IMR-90 (cell line): ENCODE measurements around the gene SLIT1. TPM values are rescaled to one million over a fixed set of nuclear protein-coding genes. Genes with fewer than 3 reads are reported as not detected.

Source experiments
- ATAC-seq: fragments of 200-7000 bp; cut with Tn5 transposase; 2 replicates; pipeline ENCODE4 v1.9.1; 2020; ENCODE audit warnings: low read depth, mild to moderate bottlenecking, moderate library complexity
- BruUV-seq: library from RNA; stranded (reverse); fragments of 400-500 nt; replicated peaks from 2 replicates; lab custom pipeline; 2021; lab: Mats Ljungman, UMichigan
- CTCF ChIA-PET: fragments of 300-600 bp; formaldehyde crosslinking; extraction: SDS; loops from one replicate; lab custom pipeline; 2021; ENCODE audit warnings: antibody characterized with exemption; lab: Yijun Ruan, JAX
- POLR2A ChIA-PET: fragments of 300-600 bp; sonication (Branson Sonifier 250); formaldehyde crosslinking; loops from one replicate; lab custom pipeline; 2022; ENCODE audit warnings: antibody characterized with exemption; ENCODE audit not compliant: unreplicated experiment; lab: Charles Lee
- DNase-seq: peaks from one replicate; pipeline ENCODE4 v3.0.0; 2013
- H2AFZ ChIP-seq: replicated peaks from 2 replicates; pipeline ENCODE3; 2013; ENCODE audit warnings: low read length, mild to moderate bottlenecking; ENCODE audit not compliant: poor library complexity
- H2AK5ac ChIP-seq: 2 replicates; pipeline ENCODE4 v1.6.1; 2013; ENCODE audit warnings: low read depth, low read length, inconsistent platforms
- H2AK9ac ChIP-seq: replicated peaks from 2 replicates; pipeline ENCODE3; 2013; ENCODE audit warnings: mild to moderate bottlenecking, low read depth, low read length, moderate library complexity; ENCODE audit not compliant: poor library complexity
- H2BK120ac ChIP-seq: 2 replicates; pipeline ENCODE4 v1.6.1; 2013; ENCODE audit warnings: low read depth, low read length, inconsistent platforms
- H2BK15ac ChIP-seq: 3 replicates; pipeline ENCODE4 v1.6.1; 2013; ENCODE audit warnings: low read depth, low read length, inconsistent platforms
- H2BK20ac ChIP-seq: 2 replicates; pipeline ENCODE4 v1.6.1; 2013; ENCODE audit warnings: low read depth, mild to moderate bottlenecking, inconsistent platforms, low read length, moderate library complexity
- H2BK5ac ChIP-seq: 2 replicates; pipeline ENCODE4 v1.6.1; 2013; ENCODE audit warnings: mild to moderate bottlenecking, low read depth, low read length, inconsistent platforms; ENCODE audit not compliant: poor library complexity, severe bottlenecking
- H3K14ac ChIP-seq: replicated peaks from 2 replicates; pipeline ENCODE4 v1.6.1; 2013; ENCODE audit warnings: low read depth, low read length, inconsistent platforms
- H3K18ac ChIP-seq: 2 replicates; pipeline ENCODE4 v1.6.1; 2013; ENCODE audit warnings: low read depth, low read length, control low read depth
- H3K23ac ChIP-seq: 2 replicates; pipeline ENCODE4 v1.6.1; 2013; ENCODE audit warnings: low read depth, low read length, inconsistent platforms
- H3K27ac ChIP-seq: 2 replicates; pipeline ENCODE4 v1.5.1; 2013; ENCODE audit warnings: mild to moderate bottlenecking, control low read depth, low read length; ENCODE audit not compliant: insufficient read depth
- H3K27me3 ChIP-seq: 2 replicates; pipeline ENCODE4 v1.6.1; 2013; ENCODE audit warnings: low read length; ENCODE audit not compliant: control insufficient read depth, insufficient read depth
- H3K36me3 ChIP-seq: 2 replicates; pipeline ENCODE4 v1.6.1; 2013; ENCODE audit warnings: low read length, mixed read lengths; ENCODE audit not compliant: control insufficient read depth, insufficient read depth
- H3K4ac ChIP-seq: 2 replicates; pipeline ENCODE4 v1.6.1; 2013; ENCODE audit warnings: low read depth, low read length, inconsistent platforms
- H3K4me1 ChIP-seq: 2 replicates; pipeline ENCODE4 v1.6.1; 2013; ENCODE audit warnings: low read length, mixed read lengths; ENCODE audit not compliant: control insufficient read depth, insufficient read depth
- H3K4me2 ChIP-seq: 2 replicates; pipeline ENCODE4 v1.6.1; 2013; ENCODE audit warnings: low read depth, mild to moderate bottlenecking, control low read depth, low read length, moderate library complexity
- H3K4me3 ChIP-seq: 2 replicates; pipeline ENCODE4 v1.5.1; 2013; ENCODE audit warnings: low read depth, mild to moderate bottlenecking, control low read depth, low read length, moderate library complexity; ENCODE audit not compliant: insufficient read depth
- H3K56ac ChIP-seq: 2 replicates; pipeline ENCODE4 v1.6.1; 2013; ENCODE audit warnings: low read length, inconsistent platforms; ENCODE audit not compliant: insufficient read depth; ENCODE audit errors: extremely low read depth
- H3K79me1 ChIP-seq, 2 experiments: 2 replicates each; pipeline ENCODE4 v1.6.1; 2013; ENCODE audit warnings: low read length in 2 of 2, inconsistent platforms in 1 of 2, low read depth in 1 of 2
- H3K9ac ChIP-seq: 2 replicates; pipeline ENCODE4 v1.6.1; 2013; ENCODE audit warnings: low read depth, low read length, control low read depth
- H3K9me1 ChIP-seq: 2 replicates; pipeline ENCODE4 v1.6.1; 2013; ENCODE audit warnings: low read length, inconsistent platforms; ENCODE audit not compliant: insufficient read depth
- H3K9me3 ChIP-seq: 2 replicates; pipeline ENCODE4 v1.6.1; 2013; ENCODE audit warnings: low read length; ENCODE audit not compliant: control insufficient read depth, insufficient read depth
- H4K20me1 ChIP-seq: 2 replicates; pipeline ENCODE4 v1.6.1; 2013; ENCODE audit warnings: low read length, inconsistent platforms; ENCODE audit not compliant: insufficient read depth
- H4K5ac ChIP-seq: 2 replicates; pipeline ENCODE4 v1.6.1; 2013; ENCODE audit warnings: mild to moderate bottlenecking, low read depth, low read length, control low read depth
- H4K8ac ChIP-seq, 2 experiments: 2 replicates each; pipeline ENCODE4 v1.6.1; 2013; ENCODE audit warnings: low read depth in 2 of 2, low read length in 2 of 2, control low read depth in 1 of 2, inconsistent platforms in 1 of 2
- H4K91ac ChIP-seq: 2 replicates; pipeline ENCODE4 v1.6.1; 2013; ENCODE audit warnings: low read depth, low read length, inconsistent platforms; ENCODE audit not compliant: insufficient read depth
- BHLHE40 ChIP-seq: fragments of 150-350 bp; IDR thresholded peaks from 2 replicates; pipeline ENCODE4 v1.6.1; 2016; ENCODE audit warnings: mild to moderate bottlenecking, low read depth, low read length
- CEBPB ChIP-seq: IDR thresholded peaks from 2 replicates; pipeline ENCODE4 v1.6.1; 2012; ENCODE audit warnings: low read depth, low read length, improper control_type of control experiment
- CHD1 ChIP-seq: IDR thresholded peaks from 2 replicates; pipeline ENCODE4 v1.6.1; 2012; ENCODE audit warnings: low read depth, low read length, improper control_type of control experiment
- CTCF ChIP-seq: conservative IDR thresholded peaks from 2 replicates; pipeline ENCODE4 v1.5.1; 2012; ENCODE audit warnings: mild to moderate bottlenecking, low read depth, low read length, improper control_type of control experiment
- ELK1 ChIP-seq: fragments of 150-350 bp; IDR thresholded peaks from 2 replicates; pipeline ENCODE4 v1.6.1; 2016; ENCODE audit warnings: low read depth, mild to moderate bottlenecking, low read length, moderate library complexity, borderline replicate concordance
- FOS ChIP-seq: fragments of 150-350 bp; IDR thresholded peaks from 2 replicates; pipeline ENCODE4 v1.6.1; 2016; ENCODE audit warnings: low read depth, low read length
- MAFK ChIP-seq: IDR thresholded peaks from 2 replicates; pipeline ENCODE4 v1.6.1; 2012; ENCODE audit warnings: low read depth, low read length, improper control_type of control experiment
- MAZ ChIP-seq: IDR thresholded peaks from 2 replicates; pipeline ENCODE4 v1.6.1; 2012; ENCODE audit warnings: low read depth, mild to moderate bottlenecking, low read length, improper control_type of control experiment, moderate library complexity, borderline replicate concordance
- MXI1 ChIP-seq: IDR thresholded peaks from 2 replicates; pipeline ENCODE4 v1.6.1; 2012; ENCODE audit warnings: low read depth, mild to moderate bottlenecking, low read length, moderate library complexity, borderline replicate concordance
- NFE2L2 ChIP-seq: fragments of 150-350 bp; IDR thresholded peaks from 2 replicates; pipeline ENCODE4 v1.6.1; 2016; ENCODE audit warnings: low read depth, mild to moderate bottlenecking, low read length
- POLR2A ChIP-seq: IDR thresholded peaks from 2 replicates; pipeline ENCODE4 v1.6.1; 2012; ENCODE audit warnings: mild to moderate bottlenecking, low read depth, low read length
- RAD21 ChIP-seq: IDR thresholded peaks from 2 replicates; pipeline ENCODE4 v1.6.1; 2012; ENCODE audit warnings: low read length, improper control_type of control experiment
- RCOR1 ChIP-seq: IDR thresholded peaks from 2 replicates; pipeline ENCODE4 v1.6.1; 2012; ENCODE audit warnings: mild to moderate bottlenecking, low read length, improper control_type of control experiment; ENCODE audit not compliant: insufficient replicate concordance
- RFX5 ChIP-seq: IDR thresholded peaks from 2 replicates; pipeline ENCODE4 v1.8.0; 2012; ENCODE audit warnings: low read depth, mild to moderate bottlenecking, low read length, moderate library complexity
- SMC3 ChIP-seq: fragments of 150-350 bp; IDR thresholded peaks from 2 replicates; pipeline ENCODE4 v1.6.1; 2016; ENCODE audit warnings: low read depth, mild to moderate bottlenecking, antibody characterized with exemption, low read length, moderate library complexity
- USF2 ChIP-seq: fragments of 150-350 bp; IDR thresholded peaks from 2 replicates; pipeline ENCODE4 v1.6.1; 2017; ENCODE audit warnings: mild to moderate bottlenecking, antibody characterized with exemption, low read length, low read depth
- WGBS, 2 experiments: methylation state at CpG; one replicate each; pipeline versions ENCODE4 v1.1.5 to v1.1.7; 2013; ENCODE audit warnings: missing lambda C conversion rate in 2 of 2; ENCODE audit not compliant: insufficient read length in 1 of 2; ENCODE audit errors: extremely low coverage in 2 of 2; 5-methylcytosine and 5-hydroxymethylcytosine counted together
- dilution Hi-C: fragments of 300-500 bp; cut with HindIII; formaldehyde crosslinking; loops from one replicate; pipeline ENCODE4 v1.14.3; 2018; ENCODE audit warnings: low sequenced_read_pairs; ENCODE audit not compliant: unreplicated experiment
- in situ Hi-C: fragments of 300-500 bp; cut with MboI; formaldehyde crosslinking; loops from 3 replicates; pipeline ENCODE4 v1.14.3; 2019; ENCODE audit warnings: low sequenced_read_pairs, inconsistent platforms, mixed read lengths
- intact Hi-C: fragments of 100-400 bp; cut with micrococcal nuclease; formaldehyde crosslinking; loops from 2 replicates; pipeline ENCODE4 v1.10.0; 2022
- polyA plus RNA-seq, 3 experiments: library from polyadenylated mRNA; depleted of rRNA; stranded (reverse); fragments of >200 nt; gene quantifications; 2 replicates each; pipeline ENCODE4 v1.2.3, GENCODE V29; 2012; ENCODE audit warnings: low replicate concordance in 1 of 3
- total RNA-seq: library from RNA; depleted of rRNA; stranded (reverse); fragments of >200 nt; gene quantifications from 2 replicates; pipeline ENCODE4 v1.2.3, GENCODE V29; 2012

The SLIT1 gene
- total and polyA plus RNA-seq, 2 of the 4 experiments (the other 2 are of a cell fraction): under 0.01 TPM

GRCh38 chr10:97127509-97127908, 58.2 kb downstream of the SLIT1 start:
- TF ChIP-seq RCOR1 (no peak), RAD21 (no peak), CEBPB (no peak), POLR2A (no peak), CHD1 (no peak), MXI1 (no peak), MAFK (no peak), RFX5 (no peak), ELK1 (no peak), SMC3 (no peak), FOS (no peak), USF2 (no peak), NFE2L2 (no peak), BHLHE40 (no peak), CTCF (no peak), MAZ (no peak)
- intact Hi-C loops (no loop called here), in situ Hi-C loops (no loop called here), dilution Hi-C loops (no loop called here)
- Histone ChIP-seq H3K4me3 (no peak overlapping the region), H3K27ac (no peak overlapping the region), H3K27me3 (peaks cover 40% of the 10 kb centered on the region), H2AK5ac (no peak overlapping the region), H3K18ac (no peak overlapping the region), H3K14ac (no peak overlapping the region), H2BK120ac (no peak overlapping the region), H3K4me1 (no peaks in the 10 kb centered on the region), H2AFZ (no peak overlapping the region), H4K5ac (no peak overlapping the region), H3K4me2 (no peak overlapping the region), H3K36me3 (no peaks in the 10 kb centered on the region), H4K8ac (no peak overlapping the region), H2BK15ac (no peak overlapping the region), H3K79me1 (no peaks in the 10 kb centered on the region), H3K23ac (no peak overlapping the region), H2BK20ac (no peak overlapping the region), H4K91ac (no peak overlapping the region), H3K9me1 (no peaks in the 10 kb centered on the region), H2AK9ac (no peak overlapping the region), H3K4ac (no peak overlapping the region), H4K20me1 (no peaks in the 10 kb centered on the region), H3K9me3 (no peaks in the 10 kb centered on the region), H2BK5ac (no peak overlapping the region), H3K9ac (no peak overlapping the region), H3K56ac (no peak overlapping the region)
- WGBS, 2 experiments: 44% methylated on average over 3 of the region's 7 CpGs; no CpG with 5 or more reads in 1 of the 2 experiments
- DNase-seq (no peak), ATAC-seq (no peak)
- ChIA-PET POLR2A (no interaction called here), CTCF (interaction anchor here (1.0 kb wide), 1 partner anchor 69 kb away, joined by 4 read pairs; no protein-coding TSS in a partner anchor)
- BruUV-seq: no TSS peak
